ENCODE results near the gene ADGRA3. TPM values are rescaled to one million over a fixed set of nuclear protein-coding genes. Genes with fewer than 3 reads are reported as not detected.

Gene ADGRA3
- total RNA-seq, 1 experiment from 2014 or later, result 57.5 TPM

DNA sequence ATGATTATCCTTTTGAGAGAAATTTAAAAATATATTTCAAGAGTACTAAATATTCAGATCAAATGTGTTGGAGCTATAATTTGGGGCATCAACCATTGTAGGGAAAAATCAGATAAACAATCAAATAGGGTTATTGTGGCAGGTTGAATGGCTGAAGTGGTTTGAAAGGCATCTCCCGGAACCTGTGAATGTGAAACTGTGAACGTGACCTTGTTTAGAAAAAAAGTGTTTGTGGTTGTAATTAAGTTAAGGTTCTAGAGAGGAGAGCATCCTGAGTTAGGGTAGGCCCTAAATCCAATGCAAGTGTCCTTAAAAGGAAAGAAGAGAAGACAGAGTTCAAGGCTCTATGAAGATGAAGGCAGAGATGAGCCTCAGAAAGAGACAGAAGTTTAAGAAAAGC is 37.4 kb downstream of the ADGRA3 start:
- no peak for DNase-seq (ENCODE audit: low spot score)
- H3K4me3 ChIP-seq (ENCODE audit: low read depth, low read length, poor library complexity, severe bottlenecking), result no peak overlapping the region
- intact Hi-C loops (cut with micrococcal nuclease; ENCODE audit: unreplicated experiment), result no loop called here
- H3K27me3 ChIP-seq (replicated peaks; ENCODE audit: insufficient read depth, low read depth, low read length, poor library complexity), result no peaks in the 10 kb centered on the region
- ChIA-PET CTCF (no interaction called here), POLR2A (ENCODE audit: low non-redundant PET) (interaction anchor here (0.6 kb wide), 1 partner anchor 13 kb away, joined by 3 read pairs; no protein-coding TSS in a partner anchor)
- H3K27ac ChIP-seq (ENCODE audit: low read depth, low read length, poor library complexity, severe bottlenecking), result no peak overlapping the region
- H3K9me3 ChIP-seq (ENCODE audit: low read depth, low read length, poor library complexity, severe bottlenecking), result no peaks in the 10 kb centered on the region
- TF ChIP-seq EZH2 (IDR thresholded peaks at IDR 0.05; ENCODE audit: borderline replicate concordance, low read depth, low read length, poor library complexity, severe bottlenecking), result no peak
- TF ChIP-seq, protein P1, sequence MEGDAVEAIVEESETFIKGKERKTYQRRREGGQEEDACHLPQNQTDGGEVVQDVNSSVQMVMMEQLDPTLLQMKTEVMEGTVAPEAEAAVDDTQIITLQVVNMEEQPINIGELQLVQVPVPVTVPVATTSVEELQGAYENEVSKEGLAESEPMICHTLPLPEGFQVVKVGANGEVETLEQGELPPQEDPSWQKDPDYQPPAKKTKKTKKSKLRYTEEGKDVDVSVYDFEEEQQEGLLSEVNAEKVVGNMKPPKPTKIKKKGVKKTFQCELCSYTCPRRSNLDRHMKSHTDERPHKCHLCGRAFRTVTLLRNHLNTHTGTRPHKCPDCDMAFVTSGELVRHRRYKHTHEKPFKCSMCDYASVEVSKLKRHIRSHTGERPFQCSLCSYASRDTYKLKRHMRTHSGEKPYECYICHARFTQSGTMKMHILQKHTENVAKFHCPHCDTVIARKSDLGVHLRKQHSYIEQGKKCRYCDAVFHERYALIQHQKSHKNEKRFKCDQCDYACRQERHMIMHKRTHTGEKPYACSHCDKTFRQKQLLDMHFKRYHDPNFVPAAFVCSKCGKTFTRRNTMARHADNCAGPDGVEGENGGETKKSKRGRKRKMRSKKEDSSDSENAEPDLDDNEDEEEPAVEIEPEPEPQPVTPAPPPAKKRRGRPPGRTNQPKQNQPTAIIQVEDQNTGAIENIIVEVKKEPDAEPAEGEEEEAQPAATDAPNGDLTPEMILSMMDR (conservative IDR thresholded peaks at IDR 0.05; ENCODE audit: low read depth, low read length), result no peak
- peaks cover 42% of the 10 kb centered on the region for H3K4me1 ChIP-seq (ENCODE audit: insufficient read depth, low read length, poor library complexity, severe bottlenecking)
- BruUV-seq (replicated peaks), result no TSS peak
- no peaks in the 10 kb centered on the region for H3K36me3 ChIP-seq (ENCODE audit: insufficient read depth, low read length, poor library complexity, severe bottlenecking)

DNA sequence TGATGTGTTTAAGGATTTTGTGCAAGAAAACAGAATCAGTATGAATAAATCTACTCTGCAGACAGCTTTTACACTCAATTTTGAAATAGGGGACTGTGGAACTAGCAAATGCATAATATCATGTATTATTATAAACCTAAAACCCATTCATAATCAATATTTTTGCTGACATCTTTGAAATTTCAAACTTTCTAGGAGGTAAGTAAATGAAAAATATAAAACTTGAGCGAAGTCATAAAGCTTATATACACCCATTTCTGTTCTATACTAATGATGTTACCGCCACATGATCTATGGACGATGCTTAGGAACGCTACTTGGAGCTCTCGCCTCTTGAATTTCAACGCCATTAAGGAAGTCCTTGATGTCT is 38.1 kb downstream of the ADGRA3 start:
- TF ChIP-seq, protein P1 (conservative IDR thresholded peaks at IDR 0.05; ENCODE audit: low read depth, low read length), result no peak
- TF ChIP-seq EZH2 (IDR thresholded peaks at IDR 0.05; ENCODE audit: borderline replicate concordance, low read depth, low read length, poor library complexity, severe bottlenecking), result no peak
- intact Hi-C loops (cut with micrococcal nuclease; ENCODE audit: unreplicated experiment), result no loop called here
- Histone ChIP-seq H3K27ac (ENCODE audit: low read depth, low read length, poor library complexity, severe bottlenecking) (no peak overlapping the region), H3K4me1 (ENCODE audit: insufficient read depth, low read length, poor library complexity, severe bottlenecking) (peaks cover 36% of the 10 kb centered on the region), H3K9me3 (ENCODE audit: low read depth, low read length, poor library complexity, severe bottlenecking) (no peaks in the 10 kb centered on the region), H3K36me3 (ENCODE audit: insufficient read depth, low read length, poor library complexity, severe bottlenecking) (no peaks in the 10 kb centered on the region), H3K27me3 (replicated peaks; ENCODE audit: insufficient read depth, low read depth, low read length, poor library complexity) (no peaks in the 10 kb centered on the region), H3K4me3 (ENCODE audit: low read depth, low read length, poor library complexity, severe bottlenecking) (no peak overlapping the region)
- POLR2A ChIA-PET (ENCODE audit: low non-redundant PET), result no interaction called here
- CTCF ChIA-PET, result no interaction called here
- no TSS peak for BruUV-seq (replicated peaks)
- DNase-seq (ENCODE audit: low spot score), result no peak

DNA sequence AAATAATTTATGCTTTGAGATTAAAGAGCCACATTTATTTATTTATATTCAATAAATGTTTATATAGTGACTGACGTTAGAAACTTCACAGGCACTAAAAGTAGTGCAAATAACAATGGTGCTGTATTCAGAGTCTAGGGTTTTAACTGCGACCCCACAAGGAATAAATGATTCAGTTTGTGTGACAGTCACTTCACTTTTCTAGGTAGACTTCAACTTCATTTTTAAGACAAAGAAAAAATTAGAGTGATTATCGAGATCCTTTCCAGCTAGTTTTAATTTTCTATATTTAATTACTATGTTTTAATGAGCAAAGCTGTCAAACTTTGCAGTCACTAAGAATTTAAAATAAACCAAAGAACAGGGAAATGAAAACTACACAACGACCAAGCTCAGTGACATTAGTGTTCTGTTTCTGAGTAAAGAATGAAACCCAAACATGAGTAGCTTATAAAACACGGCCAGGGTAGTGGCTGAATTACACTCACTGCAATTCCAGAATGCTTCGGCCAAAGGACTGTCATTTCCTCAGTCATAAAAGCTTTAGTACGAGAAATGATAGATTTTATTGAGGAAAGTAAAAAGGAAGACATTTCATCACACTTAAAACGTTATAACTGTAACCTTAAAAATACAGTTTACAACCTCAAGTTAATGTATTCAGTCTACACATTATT is 38.6 kb downstream of the ADGRA3 start:
- no peaks in the 10 kb centered on the region for H3K9me3 ChIP-seq (ENCODE audit: low read depth, low read length, poor library complexity, severe bottlenecking)
- no peak for DNase-seq (ENCODE audit: low spot score)
- ChIA-PET POLR2A (ENCODE audit: low non-redundant PET) (no interaction called here), CTCF (no interaction called here)
- no peak overlapping the region for H3K27ac ChIP-seq (ENCODE audit: low read depth, low read length, poor library complexity, severe bottlenecking)
- peaks cover 32% of the 10 kb centered on the region for H3K4me1 ChIP-seq (ENCODE audit: insufficient read depth, low read length, poor library complexity, severe bottlenecking)
- H3K27me3 ChIP-seq (replicated peaks; ENCODE audit: insufficient read depth, low read depth, low read length, poor library complexity), result no peaks in the 10 kb centered on the region
- TF ChIP-seq EZH2 (IDR thresholded peaks at IDR 0.05; ENCODE audit: borderline replicate concordance, low read depth, low read length, poor library complexity, severe bottlenecking), result no peak
- TF ChIP-seq, protein P1 (conservative IDR thresholded peaks at IDR 0.05; ENCODE audit: low read depth, low read length), result no peak
- no peaks in the 10 kb centered on the region for H3K36me3 ChIP-seq (ENCODE audit: insufficient read depth, low read length, poor library complexity, severe bottlenecking)
- intact Hi-C loops (cut with micrococcal nuclease; ENCODE audit: unreplicated experiment), result no loop called here
- no peak overlapping the region for H3K4me3 ChIP-seq (ENCODE audit: low read depth, low read length, poor library complexity, severe bottlenecking)
- no TSS peak for BruUV-seq (replicated peaks)

All from A673 (cell line).